ENCODE data around the gene PPL.
"Not testable (repeated sequence)": the region's sequence is repeated elsewhere in the genome, so short reads cannot be mapped to it uniquely, and the experiment has no call there.

PPL gene

GRCh38 chr16:4935241-4935855 lies 1.6 kb downstream of the PPL start:
- DNase-seq (ENCODE audit: extremely low read depth, low read depth): peak; percentile 84
- no peak for TF ChIP-seq CTCF (IDR thresholded peaks at IDR 0.05; ENCODE audit: low read depth, low read length)

GRCh38 chr16:4934591-4934990 lies 2.4 kb downstream of the PPL start:
- no peak for DNase-seq (ENCODE audit: extremely low read depth, low read depth)
- TF ChIP-seq CTCF (IDR thresholded peaks at IDR 0.05; ENCODE audit: low read depth, low read length): no peak

GRCh38 chr16:4933871-4934395 lies 3.0 kb downstream of the PPL start:
- TF ChIP-seq CTCF (IDR thresholded peaks at IDR 0.05; ENCODE audit: low read depth, low read length): no peak
- DNase-seq (ENCODE audit: extremely low read depth, low read depth): no peak

GRCh38 chr16:4933433-4933832 lies 3.5 kb downstream of the PPL start:
- DNase-seq (ENCODE audit: extremely low read depth, low read depth): no peak
- TF ChIP-seq CTCF (IDR thresholded peaks at IDR 0.05; ENCODE audit: low read depth, low read length): no peak

GRCh38 chr16:4931381-4931780 lies 5.6 kb downstream of the PPL start:
- TF ChIP-seq CTCF (IDR thresholded peaks at IDR 0.05; ENCODE audit: low read depth, low read length): no peak
- DNase-seq (ENCODE audit: extremely low read depth, low read depth): no peak

- not testable (repeated sequence) for DNase-seq (ENCODE audit: extremely low read depth, low read depth)
Measured at GRCh38 chr16:4929619-4930018, 7.3 kb downstream of the PPL start.

GRCh38 chr16:4928227-4928626 lies 8.7 kb downstream of the PPL start:
- no peak for DNase-seq (ENCODE audit: extremely low read depth, low read depth)
- no peak for TF ChIP-seq CTCF (IDR thresholded peaks at IDR 0.05; ENCODE audit: low read depth, low read length)

- no peak for TF ChIP-seq CTCF (IDR thresholded peaks at IDR 0.05; ENCODE audit: low read depth, low read length)
- no peak for DNase-seq (ENCODE audit: extremely low read depth, low read depth)
Measured at GRCh38 chr16:4927661-4928060, 9.3 kb downstream of the PPL start.

Measured in AG09319 (cell line).